HepG2 (cell line): ENCODE measurements around the gene CORO1C. TPM values are rescaled to one million over a fixed set of nuclear protein-coding genes. Genes with fewer than 3 reads are reported as not detected.

Source experiments
- ATAC-seq: fragments of 200-7000 bp; cut with Tn5 transposase; 3 replicates; pipeline ENCODE4 v1.9.1; 2020; ENCODE audit warnings: mild to moderate bottlenecking, moderate library complexity
- BruUV-seq: library from RNA; stranded (reverse); fragments of 400-500 nt; replicated peaks from 2 replicates; lab custom pipeline; 2021; lab: Mats Ljungman, UMichigan
- CTCF ChIA-PET: fragments of 300-600 bp; formaldehyde crosslinking; extraction: SDS; loops from one replicate; lab custom pipeline; 2021; ENCODE audit warnings: low total read pairs, inconsistent platforms, low intra/inter-chr PET ratio; lab: Yijun Ruan, JAX
- POLR2A ChIA-PET: fragments of 350-600 bp; sonication (Branson Sonifier 250); formaldehyde crosslinking; loops from one replicate; lab custom pipeline; 2020; ENCODE audit warnings: antibody characterized with exemption, inconsistent platforms; lab: Yijun Ruan, JAX
- DNase-seq: peaks from one replicate; pipeline ENCODE4 v3.0.0-alpha.2; 2015; ENCODE audit warnings: low spot score
- FAIRE-seq: peaks from 3 replicates; lab custom pipeline; 2011; peaks lifted over from hg19 to GRCh38; lab: Jason Lieb, UNC
- H2AFZ ChIP-seq: one replicate; pipeline ENCODE4 v1.6.1; 2011; ENCODE audit warnings: low read length, inconsistent platforms
- H3K27ac ChIP-seq: fragments of 300-600 bp; 3 replicates; pipeline ENCODE4 v1.8.0; 2011; ENCODE audit warnings: mixed run types, mild to moderate bottlenecking, mixed read lengths, low read length, inconsistent platforms; ENCODE audit not compliant: insufficient read depth; ENCODE audit errors: extremely low read length
- H3K27me3 ChIP-seq, 2 experiments: fragments of 200-600 bp in 1 of 2; 2 replicates in 1 of 2; 3 replicates in 1 of 2; pipeline versions ENCODE4 v1.6.0 to v1.8.0; 2011; ENCODE audit warnings: low read length in 2 of 2, mild to moderate bottlenecking in 2 of 2, moderate library complexity in 2 of 2, inconsistent platforms in 1 of 2; ENCODE audit not compliant: insufficient read depth in 2 of 2, control insufficient read depth in 1 of 2
- H3K36me3 ChIP-seq, 2 experiments: fragments of 200-600 bp in 1 of 2; replicated peaks in 1 of 2; 2 replicates in 1 of 2; 3 replicates in 1 of 2; pipeline versions ENCODE4 v1.5.1 to v1.8.0; 2011; ENCODE audit warnings: low read length in 2 of 2, inconsistent platforms in 1 of 2; ENCODE audit not compliant: insufficient read depth in 2 of 2, control insufficient read depth in 1 of 2
- H3K4me1 ChIP-seq: 2 replicates; pipeline ENCODE4 v1.5.1; 2012; ENCODE audit warnings: low read length, inconsistent platforms; ENCODE audit not compliant: insufficient read depth
- H3K4me2 ChIP-seq: 2 replicates; pipeline ENCODE4 v1.6.0; 2011; ENCODE audit warnings: low read depth, low read length, inconsistent platforms
- H3K4me3 ChIP-seq, 3 experiments: fragments of 200-600 bp in 1 of 3; sonication (generic), shearing (Covaris generic) in 1 of 3; replicated peaks in 1 of 3; 2 replicates each; pipeline ENCODE4 v1.5.1; 2011 to 2016; ENCODE audit warnings: low read length in 3 of 3, inconsistent platforms in 2 of 3, low read depth in 2 of 3, mild to moderate bottlenecking in 2 of 3, control low read depth in 1 of 3, mixed read lengths in 1 of 3; ENCODE audit not compliant: insufficient read depth in 1 of 3
- H3K79me2 ChIP-seq: one replicate; pipeline ENCODE4 v1.6.1; 2011; ENCODE audit warnings: low read length, inconsistent platforms; ENCODE audit not compliant: insufficient read depth
- H3K9ac ChIP-seq: 2 replicates; pipeline ENCODE4 v1.6.0; 2011; ENCODE audit warnings: mild to moderate bottlenecking, low read depth, low read length, inconsistent platforms; ENCODE audit not compliant: insufficient read depth
- H3K9me3 ChIP-seq: 2 replicates; pipeline ENCODE4 v1.5.1; 2012; ENCODE audit warnings: mild to moderate bottlenecking, low read length
- H4K20me1 ChIP-seq: 2 replicates; pipeline ENCODE4 v1.6.0; 2011; ENCODE audit warnings: inconsistent platforms, mild to moderate bottlenecking, low read length, moderate library complexity; ENCODE audit not compliant: insufficient read depth
- SIX1 ChIP-seq: sonication (generic); formaldehyde crosslinking; IDR thresholded peaks from 2 replicates; pipeline ENCODE4 v1.4.0; 2020; ENCODE audit warnings: missing genetic modification reagents, borderline replicate concordance
- ZNF12 ChIP-seq: sonication (generic); formaldehyde crosslinking; IDR thresholded peaks from 2 replicates; pipeline ENCODE4 v1.5.0; 2020; ENCODE audit warnings: missing genetic modification reagents
- ZNF205 ChIP-seq: IDR thresholded peaks from 2 replicates; pipeline ENCODE4 v1.6.1; 2018; ENCODE audit warnings: missing biosample characterization, missing genetic modification reagents
- ZNF264 ChIP-seq: sonication (generic); formaldehyde crosslinking; IDR thresholded peaks from 2 replicates; pipeline ENCODE4 v1.4.0; 2020; ENCODE audit warnings: missing genetic modification reagents
- ZNF333 ChIP-seq: sonication (generic); formaldehyde crosslinking; IDR thresholded peaks from 2 replicates; pipeline ENCODE4 v1.4.0; 2020; ENCODE audit warnings: mild to moderate bottlenecking, missing genetic modification reagents, borderline replicate concordance
- ZNF354B ChIP-seq: sonication (generic); formaldehyde crosslinking; IDR thresholded peaks from 2 replicates; pipeline ENCODE4 v1.8.0; 2022; ENCODE audit warnings: mild to moderate bottlenecking, missing genetic modification reagents
- ZNF543 ChIP-seq: sonication (generic); formaldehyde crosslinking; IDR thresholded peaks from 2 replicates; pipeline ENCODE4 v1.4.0; 2020; ENCODE audit warnings: mild to moderate bottlenecking, missing genetic modification reagents
- ZNF709 ChIP-seq: sonication (generic); formaldehyde crosslinking; IDR thresholded peaks from 2 replicates; pipeline ENCODE4 v1.5.0; 2020; ENCODE audit warnings: mild to moderate bottlenecking, missing genetic modification reagents
- ZNF891 ChIP-seq: sonication (generic); formaldehyde crosslinking; IDR thresholded peaks from 2 replicates; pipeline ENCODE4 v1.5.0; 2020; ENCODE audit warnings: mild to moderate bottlenecking, missing genetic modification reagents
- WGBS: methylation state at CpG from one replicate; pipeline ENCODE4 v1.1.6; 2017; ENCODE audit warnings: low lambda C conversion rate; 5-methylcytosine and 5-hydroxymethylcytosine counted together
- in situ Hi-C: cut with HindIII; loops from 2 replicates; pipeline ENCODE4 v1.10.0; 2017; ENCODE audit warnings: low pct_unique_long_range_greater_than_20kb; ENCODE audit not compliant: extremely low pct_ligation_motif_present
- intact Hi-C: fragments of 100-400 bp; cut with micrococcal nuclease; formaldehyde crosslinking; loops from one replicate; pipeline ENCODE4 v1.10.0; 2022; ENCODE audit not compliant: unreplicated experiment
- polyA plus RNA-seq, 8 experiments: library from polyadenylated mRNA; depleted of rRNA in 3 of 8; stranded (reverse) in 7 of 8; unstranded in 1 of 8; fragments of >200 nt; fragmentation: Illumina TruSeq in 4 of 8; extraction: Trizol in 4 of 8; gene quantifications; 2 replicates each; pipeline versions ENCODE4 v1.2.1 to v1.2.3, GENCODE V29; 2011 to 2016; ENCODE audit warnings: low read depth in 4 of 8, missing spikeins in 1 of 8, mixed read lengths in 1 of 8; ENCODE audit not compliant: insufficient read depth in 1 of 8
- total RNA-seq, 5 experiments: library from RNA; depleted of rRNA; stranded (reverse); fragments of >200 nt; fragmentation: Illumina TruSeq; extraction: Trizol; gene quantifications; 2 replicates each; pipeline ENCODE4 v1.2.3, GENCODE V29; 2016; ENCODE audit warnings: low read depth in 1 of 5
- TF ChIP-seq, protein P1 (sequence below): sonication (generic); formaldehyde crosslinking; IDR thresholded peaks from 2 replicates; pipeline ENCODE4 v1.9.0; 2021; ENCODE audit warnings: missing genetic modification reagents, mild to moderate bottlenecking, borderline replicate concordance
- TF ChIP-seq, protein P2 (sequence below): sonication (generic); formaldehyde crosslinking; IDR thresholded peaks from 2 replicates; pipeline ENCODE4 v1.4.0; 2020; ENCODE audit warnings: missing genetic modification reagents

Gene CORO1C
- total and polyA plus RNA-seq, 2 of the 13 experiments (the other 11 are each of a cell fraction or from before 2014, with no cell fraction given) = 73.7 to 131 TPM

DNA sequence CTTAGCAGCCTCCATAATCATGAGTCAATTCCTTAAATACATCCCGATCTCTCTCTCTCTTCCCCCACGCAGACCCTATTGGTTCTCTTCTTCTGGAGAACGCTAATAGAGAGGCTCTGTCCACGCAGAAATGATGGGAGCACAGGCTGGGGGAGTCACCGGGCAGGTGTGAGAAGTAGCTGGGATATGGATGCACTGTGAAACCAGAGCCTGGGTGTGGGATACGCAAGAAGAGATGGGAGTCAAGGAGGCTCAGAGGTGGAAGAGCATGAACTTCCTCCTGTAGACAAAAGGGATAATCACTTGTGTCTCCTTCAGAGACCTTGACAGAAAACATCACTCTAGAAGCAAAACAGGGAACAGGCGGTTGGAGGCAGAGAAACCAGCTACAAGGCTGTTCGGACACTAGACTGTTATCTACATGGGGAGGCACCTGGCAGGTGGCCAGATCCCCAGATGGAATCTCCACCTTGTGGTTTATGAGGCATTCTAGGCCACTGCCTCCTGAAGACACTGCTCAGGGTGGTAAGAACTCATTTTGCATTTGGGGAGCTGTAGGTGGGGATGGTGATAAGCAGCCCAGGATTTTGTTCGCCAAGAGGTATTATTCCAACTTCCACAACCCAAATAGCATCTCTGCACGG lies 90.4 kb downstream of the CORO1C start:
- peaks cover 0 to 5% of the 10 kb centered on the region in 2 experiments; a peak in 2 of 5 replicates for H3K27me3 ChIP-seq
- no peaks in the 10 kb centered on the region for H3K79me2 ChIP-seq
- no peak overlapping the region for H3K9ac ChIP-seq
- in situ Hi-C loops = no loop called here
- ChIA-PET CTCF (no interaction called here), POLR2A (interaction anchor here (0.7 kb wide), 1 partner anchor 10 kb away, joined by 4 read pairs; no protein-coding TSS in a partner anchor)
- ATAC-seq (peak; percentile 6; the same call in 2 of the 3 replicates), FAIRE-seq (no peak), DNase-seq (no peak)
- H3K4me1 ChIP-seq = peaks cover 14% of the 10 kb centered on the region; the same call in 1 of the 2 replicates
- H3K36me3 ChIP-seq = peaks cover 1 to 2% of the 10 kb centered on the region in 2 experiments; a peak in 4 of 5 replicates
- H3K27ac ChIP-seq = no peak overlapping the region
- no peaks in the 10 kb centered on the region for H3K9me3 ChIP-seq
- no peak overlapping the region for H3K4me2 ChIP-seq
- H4K20me1 ChIP-seq = no peaks in the 10 kb centered on the region; the same call in 1 of the 2 replicates
- TF ChIP-seq ZNF12 (CRISPR knock-in tag) = no peak
- TF ChIP-seq, protein P1, sequence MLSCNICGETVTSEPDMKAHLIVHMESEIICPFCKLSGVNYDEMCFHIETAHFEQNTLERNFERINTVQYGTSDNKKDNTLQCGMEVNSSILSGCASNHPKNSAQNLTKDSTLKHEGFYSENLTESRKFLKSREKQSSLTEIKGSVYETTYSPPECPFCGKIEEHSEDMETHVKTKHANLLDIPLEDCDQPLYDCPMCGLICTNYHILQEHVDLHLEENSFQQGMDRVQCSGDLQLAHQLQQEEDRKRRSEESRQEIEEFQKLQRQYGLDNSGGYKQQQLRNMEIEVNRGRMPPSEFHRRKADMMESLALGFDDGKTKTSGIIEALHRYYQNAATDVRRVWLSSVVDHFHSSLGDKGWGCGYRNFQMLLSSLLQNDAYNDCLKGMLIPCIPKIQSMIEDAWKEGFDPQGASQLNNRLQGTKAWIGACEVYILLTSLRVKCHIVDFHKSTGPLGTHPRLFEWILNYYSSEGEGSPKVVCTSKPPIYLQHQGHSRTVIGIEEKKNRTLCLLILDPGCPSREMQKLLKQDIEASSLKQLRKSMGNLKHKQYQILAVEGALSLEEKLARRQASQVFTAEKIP = no peak
- no peak for TF ChIP-seq ZNF205 (CRISPR knock-in tag)
- no peak for TF ChIP-seq ZNF354B (CRISPR knock-in tag)
- TF ChIP-seq, protein P2, sequence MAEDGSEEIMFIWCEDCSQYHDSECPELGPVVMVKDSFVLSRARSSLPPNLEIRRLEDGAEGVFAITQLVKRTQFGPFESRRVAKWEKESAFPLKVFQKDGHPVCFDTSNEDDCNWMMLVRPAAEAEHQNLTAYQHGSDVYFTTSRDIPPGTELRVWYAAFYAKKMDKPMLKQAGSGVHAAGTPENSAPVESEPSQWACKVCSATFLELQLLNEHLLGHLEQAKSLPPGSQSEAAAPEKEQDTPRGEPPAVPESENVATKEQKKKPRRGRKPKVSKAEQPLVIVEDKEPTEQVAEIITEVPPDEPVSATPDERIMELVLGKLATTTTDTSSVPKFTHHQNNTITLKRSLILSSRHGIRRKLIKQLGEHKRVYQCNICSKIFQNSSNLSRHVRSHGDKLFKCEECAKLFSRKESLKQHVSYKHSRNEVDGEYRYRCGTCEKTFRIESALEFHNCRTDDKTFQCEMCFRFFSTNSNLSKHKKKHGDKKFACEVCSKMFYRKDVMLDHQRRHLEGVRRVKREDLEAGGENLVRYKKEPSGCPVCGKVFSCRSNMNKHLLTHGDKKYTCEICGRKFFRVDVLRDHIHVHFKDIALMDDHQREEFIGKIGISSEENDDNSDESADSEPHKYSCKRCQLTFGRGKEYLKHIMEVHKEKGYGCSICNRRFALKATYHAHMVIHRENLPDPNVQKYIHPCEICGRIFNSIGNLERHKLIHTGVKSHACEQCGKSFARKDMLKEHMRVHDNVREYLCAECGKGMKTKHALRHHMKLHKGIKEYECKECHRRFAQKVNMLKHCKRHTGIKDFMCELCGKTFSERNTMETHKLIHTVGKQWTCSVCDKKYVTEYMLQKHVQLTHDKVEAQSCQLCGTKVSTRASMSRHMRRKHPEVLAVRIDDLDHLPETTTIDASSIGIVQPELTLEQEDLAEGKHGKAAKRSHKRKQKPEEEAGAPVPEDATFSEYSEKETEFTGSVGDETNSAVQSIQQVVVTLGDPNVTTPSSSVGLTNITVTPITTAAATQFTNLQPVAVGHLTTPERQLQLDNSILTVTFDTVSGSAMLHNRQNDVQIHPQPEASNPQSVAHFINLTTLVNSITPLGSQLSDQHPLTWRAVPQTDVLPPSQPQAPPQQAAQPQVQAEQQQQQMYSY (CRISPR knock-in tag) = no peak
- no peak for TF ChIP-seq ZNF709 (CRISPR knock-in tag)
- no peak for TF ChIP-seq ZNF264
- no peak for TF ChIP-seq SIX1 (CRISPR knock-in tag)
- TF ChIP-seq ZNF891 (CRISPR knock-in tag) = no peak
- TF ChIP-seq ZNF333 (CRISPR knock-in tag) = no peak
- no peak for TF ChIP-seq ZNF543 (CRISPR knock-in tag)
- H2AFZ ChIP-seq = no peak overlapping the region
- intact Hi-C loops = no loop called here
- BruUV-seq = TSS peak; percentile 0
- no peak overlapping the region for H3K4me3 ChIP-seq
- 77% methylated on average over 9 of the region's 10 CpGs for WGBS
